Activated CD4-positive, alpha-beta T cell treated with anti-CD3 and anti-CD28 coated beads, Interleukin-2, amount 50 U/mL, for 4 hours (primary cell): ENCODE data around the gene FAM185A.
"Not testable (repeated sequence)": the region's sequence is repeated elsewhere in the genome, so short reads cannot be mapped to it uniquely, and the experiment has no call there.

ENCODE experiments used
- DNase-seq, 2 experiments: peaks; one replicate each; pipeline ENCODE4 v3.0.0-alpha.2; 2020

Gene FAM185A

GRCh38 chr7:102833343-102833742 lies 84.5 kb downstream of the FAM185A start:
- no peak for DNase-seq

- no peak for DNase-seq
Measured at GRCh38 chr7:102834466-102834865, 85.7 kb downstream of the FAM185A start.

DNA sequence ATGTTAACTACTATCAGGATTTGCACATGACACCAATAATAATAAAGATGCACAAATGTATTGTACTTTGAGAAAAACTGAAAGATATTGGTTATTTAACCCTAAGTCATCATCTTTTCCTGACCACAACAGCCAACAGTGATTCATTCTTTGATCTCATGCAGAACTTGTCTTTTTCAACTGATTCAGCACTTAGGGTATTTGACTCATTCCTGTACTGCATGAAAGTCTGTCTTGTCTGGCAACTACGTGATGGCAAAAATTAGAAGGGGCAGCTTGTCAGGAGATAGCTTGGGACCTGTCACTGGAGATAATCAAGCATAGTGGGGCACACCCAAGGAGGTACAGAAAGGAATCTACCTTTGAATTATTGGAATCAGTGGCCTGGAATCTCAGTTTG lies 86.2 kb downstream of the FAM185A start:
- no peak for DNase-seq

DNA sequence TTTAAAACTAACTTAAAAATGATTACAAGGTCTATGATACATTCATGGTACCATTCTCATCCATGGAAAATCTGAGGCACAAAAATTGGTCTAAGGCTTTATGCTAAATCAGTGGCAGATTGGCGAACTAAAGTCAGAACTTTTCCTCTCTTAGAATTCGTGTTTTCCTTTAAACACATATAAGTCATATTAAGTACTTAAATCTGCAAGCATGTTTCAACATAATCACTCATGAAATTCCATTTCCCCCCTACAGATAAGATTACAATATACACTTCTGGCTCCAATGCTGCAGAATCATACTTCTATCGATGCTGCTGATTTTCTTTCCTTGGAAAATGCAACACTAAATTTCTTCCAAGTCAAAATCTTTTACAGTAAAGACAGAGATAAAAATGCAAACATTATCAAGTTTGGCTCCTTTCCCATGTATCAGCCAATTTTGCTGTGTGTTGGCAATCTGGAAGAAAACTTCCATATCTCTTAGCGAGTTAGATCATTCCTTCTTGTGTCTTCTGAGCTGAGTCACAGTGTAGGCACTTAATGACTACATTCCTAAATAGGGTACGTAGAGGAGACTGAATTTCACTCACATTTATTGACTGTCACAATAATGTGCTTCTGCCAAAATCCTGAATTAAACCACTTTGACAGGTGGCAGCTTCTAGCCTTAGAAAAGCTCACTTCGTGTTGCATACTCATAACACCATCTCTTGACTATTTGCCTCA lies 87.6 kb downstream of the FAM185A start:
- no peak for DNase-seq

DNA sequence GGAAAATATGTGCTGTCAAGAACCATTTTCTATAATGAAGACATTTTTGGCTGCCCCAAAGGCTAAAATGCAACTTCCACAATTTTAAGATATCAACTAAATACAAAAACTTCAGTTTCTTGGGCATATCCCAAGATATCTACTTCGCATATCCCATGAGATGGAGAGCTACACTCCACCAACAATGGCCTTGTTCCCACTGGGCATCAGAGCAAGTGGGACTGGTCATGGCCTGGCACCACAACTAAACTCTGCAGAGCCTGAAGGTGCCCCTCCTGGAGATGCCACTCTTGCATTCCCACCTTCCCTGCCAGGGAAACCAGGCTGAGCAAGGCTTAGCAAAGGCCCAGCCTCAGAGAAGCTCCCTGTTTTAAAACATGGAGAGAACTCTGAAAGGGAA lies 88.2 kb downstream of the FAM185A start:
- DNase-seq, result no peak

DNA sequence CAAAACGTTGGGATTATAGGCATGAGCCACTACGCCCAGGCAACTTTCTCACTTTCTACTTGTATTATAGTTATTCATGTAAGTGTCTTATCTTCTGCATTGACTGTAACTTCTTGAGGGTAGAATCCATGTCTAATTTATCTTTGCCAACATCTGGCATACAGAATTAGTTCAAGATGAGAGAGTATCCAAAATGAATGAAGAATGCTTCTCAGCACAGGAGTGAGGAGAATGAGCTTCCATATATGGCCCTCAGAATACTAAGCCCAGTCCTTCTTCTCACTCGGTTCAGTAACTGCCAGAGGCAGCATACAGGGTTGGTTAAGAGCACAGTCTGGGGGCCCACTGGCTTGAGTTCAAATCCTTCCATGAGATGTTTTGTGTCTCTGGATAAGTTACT lies 89.0 kb downstream of the FAM185A start:
- no peak for DNase-seq

DNA sequence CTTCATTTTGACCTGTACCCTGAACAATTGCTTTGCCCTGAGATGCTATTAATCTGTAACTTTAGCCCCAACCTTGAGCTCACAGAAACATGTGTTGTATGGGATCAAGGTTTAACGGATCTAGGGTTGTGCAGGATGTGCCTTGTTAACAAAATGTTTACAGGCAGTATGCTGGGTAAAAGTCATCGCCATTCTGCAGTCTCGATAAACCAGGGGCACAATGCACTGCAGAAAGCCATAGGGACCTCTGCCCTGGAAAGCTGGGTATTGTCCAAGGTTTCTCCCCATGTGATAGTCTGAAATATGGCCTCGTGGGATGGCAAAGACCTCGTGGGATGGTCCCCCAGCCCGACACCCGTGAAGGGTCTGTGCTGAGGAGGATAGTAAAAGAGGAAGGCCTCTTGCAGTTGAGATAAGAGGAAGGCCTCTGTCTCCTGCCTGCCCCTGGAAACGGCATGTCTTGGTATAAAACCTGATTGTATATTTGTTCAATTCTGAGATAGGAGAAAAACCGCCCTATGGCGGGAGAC lies 89.8 kb downstream of the FAM185A start:
- DNase-seq, result not testable (repeated sequence)

DNA sequence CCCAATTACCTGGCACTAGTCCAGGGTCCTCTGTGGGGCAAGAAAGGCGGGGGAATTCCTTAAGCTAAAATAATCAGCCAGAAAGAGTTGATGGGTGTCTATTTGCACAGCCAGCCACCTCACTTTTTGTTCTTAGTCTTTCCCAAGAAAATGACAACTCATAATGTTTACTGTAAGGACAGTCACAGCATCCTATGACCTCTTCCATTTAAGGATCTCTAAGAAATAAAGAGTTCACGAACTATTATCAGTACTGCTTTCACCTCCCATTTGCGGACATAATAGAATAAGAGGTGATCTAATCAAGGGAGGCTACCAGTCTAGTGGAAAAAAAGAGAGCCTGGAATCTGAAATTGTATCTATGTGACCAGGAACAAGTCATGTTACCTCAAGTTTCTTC lies 91.6 kb downstream of the FAM185A start:
- no peak for DNase-seq

DNA sequence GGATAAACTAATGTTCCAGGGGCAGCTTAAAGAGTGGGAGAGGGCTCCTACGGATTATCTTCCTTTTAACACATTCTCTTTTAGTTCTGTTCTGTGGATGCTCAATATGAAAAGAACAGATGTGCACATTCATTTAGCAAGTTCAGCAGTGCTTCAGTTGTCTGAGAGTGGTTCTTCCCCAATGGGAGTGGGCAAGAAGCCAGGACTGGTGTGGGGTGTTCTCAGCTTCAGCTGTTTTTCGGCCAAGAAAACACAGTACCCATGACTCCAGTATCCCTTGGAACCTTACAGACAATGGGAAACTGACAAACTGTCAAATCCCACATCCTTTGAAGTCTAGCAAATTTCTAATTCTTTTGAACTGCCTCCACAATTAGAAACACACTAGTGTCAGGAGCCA lies 92.5 kb downstream of the FAM185A start:
- DNase-seq, result no peak

GRCh38 chr7:102842284-102842683 lies 93.5 kb downstream of the FAM185A start:
- no peak for DNase-seq

- DNase-seq, result no peak
Measured at GRCh38 chr7:102843850-102844249, 95.1 kb downstream of the FAM185A start.

DNA sequence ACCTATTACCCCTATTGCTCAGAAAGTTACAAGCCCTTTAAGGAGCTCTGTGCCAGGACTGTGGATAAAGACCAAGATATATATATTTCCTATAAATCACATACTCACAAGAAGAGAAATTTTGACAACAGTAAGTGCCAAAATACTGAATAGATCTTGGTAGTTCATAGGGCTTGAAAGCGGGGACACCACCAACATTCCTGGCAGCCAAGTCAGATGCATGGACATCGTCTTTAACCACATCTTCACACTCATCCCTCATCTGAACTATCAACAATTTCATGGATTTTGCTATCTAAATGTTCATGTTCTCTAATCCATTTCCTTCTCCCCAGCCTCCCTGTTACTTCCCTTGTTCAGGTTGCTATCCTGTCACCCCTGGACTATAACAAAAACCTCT lies 96.5 kb downstream of the FAM185A start:
- DNase-seq, result no peak

GRCh38 chr7:102849079-102849478 lies 100.3 kb downstream of the FAM185A start:
- DNase-seq, result no peak

- DNase-seq, result no peak
Measured at GRCh38 chr7:102849538-102849937, 100.7 kb downstream of the FAM185A start.

- no peak for DNase-seq
Measured at GRCh38 chr7:102856036-102856435, 107.2 kb downstream of the FAM185A start.
